GM12878 (cell line): ENCODE measurements around the gene CSF1.

Experiments used
- BCLAF1 ChIP-seq: fragments of 450-650 bp; IDR thresholded peaks from 2 replicates; pipeline ENCODE4 v1.6.1; 2017; ENCODE audit warnings: antibody characterized with exemption, mild to moderate bottlenecking, moderate library complexity
- CTCF ChIP-seq, 3 experiments: IDR thresholded peaks in 2 of 3; conservative IDR thresholded peaks in 1 of 3; 2 replicates each; pipeline ENCODE4 v1.5.1; 2011; ENCODE audit warnings: low read depth in 3 of 3, low read length in 3 of 3, mild to moderate bottlenecking in 3 of 3, control low read depth in 2 of 3, moderate library complexity in 2 of 3, inconsistent platforms in 1 of 3, mixed read lengths in 1 of 3; ENCODE audit not compliant: control insufficient read depth in 2 of 3, insufficient read depth in 1 of 3; ENCODE audit errors: extremely low read depth in 1 of 3
- EZH2 ChIP-seq: IDR thresholded peaks from 2 replicates; pipeline ENCODE4 v1.6.1; 2012; ENCODE audit warnings: low read depth, mild to moderate bottlenecking, control low read depth, inconsistent platforms, low read length, borderline replicate concordance; ENCODE audit not compliant: control insufficient read depth
- FOS ChIP-seq: IDR thresholded peaks from 3 replicates; pipeline ENCODE4 v1.6.1; 2011; ENCODE audit warnings: borderline replicate concordance; ENCODE audit not compliant: insufficient read length; ENCODE audit errors: extremely low read depth
- FOXM1 ChIP-seq: IDR thresholded peaks from 2 replicates; pipeline ENCODE4 v1.6.1; 2012; ENCODE audit warnings: low read depth, mild to moderate bottlenecking, inconsistent platforms, low read length, moderate library complexity
- MAX ChIP-seq: IDR thresholded peaks from 2 replicates; pipeline ENCODE4 v1.6.1; 2012; ENCODE audit warnings: low read depth, low read length, improper control_type of control experiment
- NRF1 ChIP-seq: conservative IDR thresholded peaks from 2 replicates; pipeline ENCODE4 v1.6.1; 2011; ENCODE audit warnings: mild to moderate bottlenecking, low read depth, low read length, improper control_type of control experiment
- POLR2A ChIP-seq: IDR thresholded peaks from 2 replicates; pipeline ENCODE4 v1.6.1; 2011; ENCODE audit warnings: low read depth, mild to moderate bottlenecking, low read length
- RCOR1 ChIP-seq: conservative IDR thresholded peaks from 2 replicates; pipeline ENCODE4 v1.6.1; 2012; ENCODE audit warnings: low read depth, low read length, improper control_type of control experiment
- RFX5 ChIP-seq: IDR thresholded peaks from 2 replicates; pipeline ENCODE4 v1.6.1; 2011; ENCODE audit warnings: low read depth, low read length, improper control_type of control experiment
- SMC3 ChIP-seq: IDR thresholded peaks from 2 replicates; pipeline ENCODE4 v1.6.1; 2011; ENCODE audit warnings: low read length, improper control_type of control experiment, borderline replicate concordance
- SP1 ChIP-seq: IDR thresholded peaks from one replicate; pipeline ENCODE4 v1.6.1; 2011; ENCODE audit warnings: low read depth, low read length
- SREBF2 ChIP-seq: IDR thresholded peaks from 2 replicates; pipeline ENCODE4 v1.6.1; 2012; ENCODE audit warnings: mild to moderate bottlenecking, low read length
- USF2 ChIP-seq: IDR thresholded peaks from 2 replicates; pipeline ENCODE4 v1.6.1; 2011; ENCODE audit warnings: low read depth, low read length, improper control_type of control experiment, borderline replicate concordance

GRCh38 chr1:109906160-109906838, 4.3 kb upstream of the CSF1 start:
- TF ChIP-seq RCOR1 (0 out of 2 replicates have a peak, but pooled peaks have one; percentile 73), USF2 (no peak; the same call in 1 of the 2 replicates), NRF1 (no peak), FOS (no peak), MAX (peak; percentile 55; the same call in 1 of the 2 replicates), BCLAF1 (no peak), POLR2A (peak; percentile 60), SREBF2 (no peak), CTCF (IDR thresholded peaks at IDR 0.05 in 2 of 3, conservative IDR thresholded peaks at IDR 0.05 in 1 of 3; ENCODE audit: control insufficient read depth in 2 of 3, extremely low read depth in 1 of 3, insufficient read depth in 1 of 3, low read depth in 3 of 3, low read length in 3 of 3) (no peak), EZH2 (no peak), FOXM1 (no peak), SMC3 (no peak), SP1 (no peak), RFX5 (no peak)
